MM.1S (cell line): Measurements from ENCODE around the gene TIMM13.

Experiments
- CTCF ChIP-seq: fragments of 300-600 bp; sonication (generic); IDR thresholded peaks from 2 replicates; pipeline ENCODE4 v1.5.1; 2016; ENCODE audit warnings: antibody characterized with exemption, low read length, mixed read lengths
- EZH2 ChIP-seq: fragments of 300-600 bp; sonication (generic); optimal IDR thresholded peaks from 2 replicates; pipeline ENCODE3; 2017; ENCODE audit warnings: low read depth, mild to moderate bottlenecking, antibody characterized with exemption, low read length, mixed read lengths

DNA sequence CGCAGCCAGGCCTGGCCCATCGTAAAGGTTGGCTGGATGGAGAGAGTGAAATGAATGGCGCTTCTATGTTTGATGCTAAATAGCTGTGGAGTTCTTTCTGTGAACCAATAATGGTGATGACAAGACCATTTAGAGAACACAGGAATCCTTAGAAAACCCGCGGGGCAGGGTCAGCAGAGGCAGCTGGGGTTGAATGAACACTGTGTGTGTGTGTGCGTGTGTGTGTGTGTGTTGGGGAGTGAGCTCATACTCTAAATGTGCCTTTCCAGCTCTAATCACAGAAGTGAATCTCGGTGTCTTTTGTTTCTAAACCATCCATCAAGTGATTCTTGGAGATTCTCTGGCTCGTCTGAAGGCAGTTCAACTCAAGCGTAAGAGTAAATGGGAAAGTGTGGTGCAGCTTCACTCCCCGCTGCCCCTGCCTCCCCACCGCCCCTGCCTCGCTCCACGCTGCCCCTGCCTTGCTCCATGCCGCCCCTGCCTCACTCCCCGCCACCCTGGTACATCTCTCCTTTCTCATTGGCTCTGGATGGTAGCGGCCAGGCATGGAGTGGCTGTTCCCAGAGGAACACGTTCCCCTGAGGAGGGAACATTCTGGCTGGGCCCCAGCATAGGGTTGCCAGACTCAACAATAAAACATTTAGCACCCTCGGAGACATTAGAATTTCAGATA lies 46.1 kb downstream of the TIMM13 start:
- no peak for TF ChIP-seq CTCF
- no peak for TF ChIP-seq EZH2
